ENCODE measurements around the gene JOSD1. TPM values are rescaled to one million over a fixed set of nuclear protein-coding genes. Genes with fewer than 3 reads are reported as not detected.

The JOSD1 gene
- total RNA-seq, 2 donors from 2014 or later, result 45.0 to 48.3 TPM

- DNase-seq (ENCODE audit: low spot score), result peak; percentile 64
- intact Hi-C loops (cut with DNase I), result no loop called here
These were observed 33.8 kb upstream of the JOSD1 start for GRCh38 chr22:38734421-38735100.

DNA sequence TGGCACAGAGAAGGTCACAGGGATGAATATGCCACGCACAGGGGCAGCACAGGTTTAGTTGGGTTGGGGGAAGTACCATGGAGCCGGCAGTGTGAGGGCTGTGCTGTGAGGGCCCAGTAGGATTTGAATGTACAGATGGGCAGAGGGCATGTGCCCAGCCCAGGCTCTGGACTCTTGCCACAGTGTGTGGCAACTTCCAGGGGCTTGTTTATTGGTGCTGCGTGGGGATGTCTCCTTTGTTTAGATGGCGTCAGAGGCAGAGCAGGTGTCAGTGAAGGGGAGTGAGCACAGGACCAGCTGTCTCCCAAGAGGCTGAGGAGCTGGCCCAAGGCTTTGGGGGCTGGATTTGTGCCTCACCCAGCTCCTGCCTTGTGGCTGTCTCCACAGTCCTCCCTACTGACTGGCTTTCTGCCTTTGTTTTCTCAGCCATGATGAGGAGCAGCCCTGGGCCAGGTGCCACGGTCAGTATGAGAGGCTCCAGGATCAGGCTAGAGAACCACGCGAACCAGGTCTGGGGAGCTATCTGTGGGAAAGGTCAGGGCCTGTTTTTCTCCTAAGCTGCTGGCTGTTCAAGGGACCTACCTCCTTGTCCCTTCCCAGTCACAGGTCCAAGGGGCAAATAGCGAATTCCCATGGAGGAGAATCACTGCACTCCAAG, 33.1 kb upstream of the JOSD1 start:
- intact Hi-C loops (cut with DNase I), result no loop called here
- peak; percentile 81 for DNase-seq (ENCODE audit: low spot score)

DNA sequence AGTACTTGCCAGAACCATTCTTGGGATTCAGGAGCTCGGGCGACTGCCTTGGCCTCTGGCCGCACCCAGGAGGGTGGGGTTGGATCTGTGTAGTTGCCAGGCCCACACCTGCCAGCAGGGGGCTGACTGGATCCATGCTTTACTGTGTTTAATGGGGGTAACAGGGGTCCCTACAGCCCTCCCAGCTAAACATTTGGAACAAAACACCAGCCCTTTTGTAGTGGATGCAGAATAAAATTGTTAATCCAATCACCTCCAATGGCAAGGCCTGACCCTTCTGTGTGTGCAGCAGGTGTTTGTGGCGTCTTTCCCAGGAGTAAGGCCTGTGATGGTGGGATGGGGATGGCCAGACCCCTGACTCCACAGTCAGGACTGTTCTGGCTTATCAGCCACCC, 32.6 kb upstream of the JOSD1 start:
- intact Hi-C loops (cut with DNase I), result no loop called here
- peak; percentile 76 for DNase-seq (ENCODE audit: low spot score)

GRCh38 chr22:38732251-38732815, 31.6 kb upstream of the JOSD1 start:
- DNase-seq (ENCODE audit: low spot score), result peak; percentile 74
- intact Hi-C loops (cut with DNase I), result no loop called here

DNA sequence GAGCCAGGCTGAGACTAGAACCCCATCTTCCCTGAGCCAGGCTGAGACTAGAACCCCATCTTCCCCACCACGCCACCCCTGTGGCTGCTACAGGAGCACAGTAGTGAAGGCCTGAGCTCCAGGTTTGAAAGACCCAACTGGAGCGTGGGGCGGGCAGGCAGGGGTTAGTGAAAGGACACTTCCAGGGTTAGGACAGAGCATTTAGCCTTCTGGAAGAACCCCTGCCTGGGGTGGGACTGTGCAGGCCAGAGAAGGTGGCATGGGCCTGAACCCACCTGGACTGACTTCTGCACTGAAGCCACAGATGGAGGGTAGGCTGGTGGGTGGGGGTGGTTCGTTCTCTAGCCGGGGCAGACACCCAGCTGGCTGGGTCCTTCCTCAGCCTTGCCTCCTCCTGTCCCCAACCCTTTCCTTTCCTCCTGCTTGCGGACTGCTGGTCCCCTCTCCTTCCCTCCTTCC, 31.0 kb upstream of the JOSD1 start:
- DNase-seq (ENCODE audit: low spot score), result peak; percentile 45

GRCh38 chr22:38730411-38730871, 29.7 kb upstream of the JOSD1 start:
- DNase-seq (ENCODE audit: low spot score), result peak; percentile 65
- intact Hi-C loops (cut with DNase I), result no loop called here

More for the DNA sequence above, 31.0 kb upstream of the JOSD1 start:
- intact Hi-C loops (cut with DNase I), result no loop called here

- no peak for DNase-seq (ENCODE audit: low spot score)
- intact Hi-C loops (cut with DNase I), result no loop called here
These were observed 29.2 kb upstream of the JOSD1 start for GRCh38 chr22:38729946-38730345.

- peak; percentile 57 for DNase-seq (ENCODE audit: low spot score)
- intact Hi-C loops (cut with DNase I), result no loop called here
These were observed 28.4 kb upstream of the JOSD1 start for GRCh38 chr22:38728871-38729796.

GRCh38 chr22:38727530-38728451, 27.0 kb upstream of the JOSD1 start:
- intact Hi-C loops (cut with DNase I), result no loop called here

GRCh38 chr22:38727123-38727522, 26.4 kb upstream of the JOSD1 start:
- DNase-seq (ENCODE audit: low spot score), result no peak
- intact Hi-C loops (cut with DNase I), result no loop called here

More at GRCh38 chr22:38727530-38728451, 27.0 kb upstream of the JOSD1 start:
- DNase-seq (ENCODE audit: low spot score), result no peak

GRCh38 chr22:38725900-38726655, 25.3 kb upstream of the JOSD1 start:
- DNase-seq (ENCODE audit: low spot score), result no peak
- intact Hi-C loops (cut with DNase I), result no loop called here

GRCh38 chr22:38724926-38725571, 24.3 kb upstream of the JOSD1 start:
- intact Hi-C loops (cut with DNase I), result no loop called here
- no peak for DNase-seq (ENCODE audit: low spot score)

DNA sequence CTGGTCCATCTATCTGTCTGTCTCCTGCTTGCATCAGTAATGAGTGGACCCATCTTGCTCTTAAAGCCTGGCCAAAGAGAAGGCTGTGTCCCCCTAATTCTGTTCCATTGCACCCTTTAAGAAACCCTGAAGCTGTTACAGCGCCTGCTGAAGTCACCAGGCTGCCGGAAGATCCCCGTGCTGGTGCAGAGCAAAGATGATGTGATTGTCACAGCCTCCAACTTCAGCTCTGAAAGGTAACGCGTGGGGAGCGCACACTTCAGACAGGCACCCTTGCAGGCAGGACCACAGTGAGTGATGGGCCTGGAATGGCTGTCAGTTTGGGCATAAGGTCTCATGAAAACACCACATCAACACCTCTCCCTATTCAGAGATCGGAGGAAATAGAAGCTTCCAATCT, 23.4 kb upstream of the JOSD1 start:
- intact Hi-C loops (cut with DNase I), result no loop called here
- no peak for DNase-seq (ENCODE audit: low spot score)

DNA sequence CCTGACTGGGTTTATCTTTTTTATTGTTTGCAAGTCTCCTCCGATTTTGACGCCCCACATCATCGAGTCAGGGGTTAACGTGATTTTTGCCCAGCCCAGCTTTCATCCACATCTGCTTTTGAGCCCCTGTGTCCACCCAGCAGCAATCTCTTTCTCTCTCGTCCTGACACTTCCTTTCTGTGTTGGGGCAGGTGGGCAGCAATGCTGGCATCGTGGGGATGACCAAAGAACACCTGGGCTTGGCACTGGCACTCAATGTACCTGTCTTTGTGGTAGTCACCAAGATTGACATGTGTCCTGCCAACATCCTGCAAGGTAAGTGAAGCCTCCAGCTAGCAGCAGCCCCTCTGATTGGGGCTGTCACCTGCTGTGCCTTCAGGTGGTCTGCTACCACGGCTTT, 20.8 kb upstream of the JOSD1 start:
- DNase-seq (ENCODE audit: low spot score), result no peak
- intact Hi-C loops (cut with DNase I), result no loop called here

- intact Hi-C loops (cut with DNase I), result no loop called here
- no peak for DNase-seq (ENCODE audit: low spot score)
These were observed 19.6 kb upstream of the JOSD1 start for GRCh38 chr22:38720350-38720749.

DNA sequence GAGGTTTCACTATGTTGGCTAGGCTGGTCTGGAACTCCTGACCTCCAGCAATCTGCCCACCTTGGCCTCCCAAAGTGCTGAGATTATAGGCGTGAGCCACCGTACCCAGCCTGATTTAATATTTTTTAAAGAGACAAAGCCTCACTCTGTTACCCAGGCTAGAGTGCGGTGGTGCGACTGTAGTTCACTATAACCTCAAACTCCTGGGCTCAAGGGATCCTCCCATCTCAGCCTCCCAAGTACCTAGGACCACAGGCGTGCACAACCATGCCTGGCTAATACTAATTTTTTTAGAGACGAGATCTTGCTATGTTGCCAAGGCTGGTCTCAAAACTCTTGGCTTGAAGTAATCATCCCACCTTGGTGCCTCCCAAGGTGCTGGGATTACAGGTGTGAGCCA, 18.5 kb upstream of the JOSD1 start:
- DNase-seq (ENCODE audit: low spot score), result no peak
- intact Hi-C loops (cut with DNase I), result no loop called here

DNA sequence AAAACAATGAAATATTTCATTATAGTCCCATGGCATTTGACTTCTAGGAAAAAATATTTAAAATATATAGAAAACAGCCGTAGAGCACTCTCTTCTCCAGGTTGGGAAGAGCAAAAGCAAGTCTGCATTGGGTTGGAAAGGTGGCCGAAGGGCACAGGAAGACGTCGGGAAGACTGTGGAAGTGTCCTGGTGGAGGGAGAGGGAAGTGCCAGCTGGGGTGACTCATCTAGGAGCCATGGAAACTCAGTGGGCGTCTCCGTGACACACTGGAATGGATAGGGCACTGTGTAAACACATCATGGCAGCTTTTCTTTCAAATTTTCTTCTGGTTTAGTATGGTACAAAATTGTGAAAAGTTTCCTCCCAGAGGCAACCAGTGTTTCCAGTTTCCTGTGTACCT, 17.7 kb upstream of the JOSD1 start:
- peak; percentile 83 for DNase-seq (ENCODE audit: low spot score)
- intact Hi-C loops (cut with DNase I), result no loop called here
